ENCODE data around the gene AWAT2.

The AWAT2 gene

DNA sequence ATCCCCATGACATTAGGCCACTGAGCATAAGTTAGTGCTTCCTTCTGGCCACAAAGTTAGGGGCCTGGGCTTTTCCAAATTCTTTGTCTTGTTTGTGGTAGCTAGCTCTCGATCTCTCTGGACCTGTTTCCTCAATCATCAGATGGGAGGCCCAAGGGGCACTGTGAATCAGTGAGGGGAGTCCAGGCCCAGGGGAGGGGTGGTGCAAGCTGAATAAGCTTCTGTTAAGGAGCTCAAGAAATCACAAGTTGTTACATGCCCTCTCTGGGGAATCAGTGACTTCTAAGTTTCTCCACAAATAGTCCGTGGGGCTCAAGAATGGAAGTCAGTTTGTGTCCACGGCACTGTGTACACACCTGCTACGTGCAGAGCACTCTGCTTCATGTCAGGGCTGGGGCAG, 15.1 kb downstream of the AWAT2 start:
- no peaks in the 10 kb centered on the region for H3K36me3 ChIP-seq (ENCODE audit: control insufficient read depth, insufficient read depth, low read length)

DNA sequence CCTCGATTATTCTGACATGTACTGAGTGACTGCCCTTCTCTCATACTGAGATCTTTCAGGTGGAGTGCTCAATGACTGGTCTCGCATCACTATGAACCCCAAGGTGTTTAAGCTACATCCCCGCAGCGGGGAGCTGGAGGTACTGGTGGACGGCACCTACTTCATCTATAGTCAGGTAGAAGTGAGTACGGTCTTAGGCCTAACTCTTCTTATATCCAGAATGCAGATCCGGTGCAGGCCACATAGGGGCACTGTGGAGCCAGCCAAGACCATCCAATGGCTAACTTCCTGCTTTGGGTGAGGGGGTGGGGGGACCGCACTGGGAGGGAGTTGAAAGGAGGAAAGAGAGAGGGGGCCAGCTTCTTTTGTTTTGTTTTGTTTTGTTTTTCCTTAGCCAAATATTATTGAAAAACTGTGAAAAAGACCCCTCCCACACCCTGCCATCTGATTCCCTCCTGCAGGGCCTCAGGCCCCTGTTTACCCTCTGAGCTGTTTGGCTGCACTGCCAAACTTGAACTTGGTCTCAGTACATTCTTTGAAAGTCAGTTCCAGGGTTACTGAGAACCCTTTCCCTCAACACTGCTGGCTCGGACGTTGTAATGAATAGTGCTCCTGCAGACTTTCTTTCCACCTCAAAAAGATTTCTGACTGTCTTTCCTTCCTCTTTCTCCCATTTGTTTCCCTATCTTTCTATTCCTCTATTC, 16.2 kb downstream of the AWAT2 start:
- Histone ChIP-seq H3K9ac (ENCODE audit: low read length) (no peak overlapping the region), H3K27me3 (ENCODE audit: control insufficient read depth, insufficient read depth, low read length) (no peaks in the 10 kb centered on the region), H3K4me3 (ENCODE audit: low read length) (no peak overlapping the region)

More for the DNA sequence above, 15.1 kb downstream of the AWAT2 start:
- H3K27me3 ChIP-seq (ENCODE audit: control insufficient read depth, insufficient read depth, low read length), result no peaks in the 10 kb centered on the region
- H3K27ac ChIP-seq (ENCODE audit: low read depth, low read length), result no peak overlapping the region
- H3K4me3 ChIP-seq (ENCODE audit: low read length), result no peak overlapping the region
- no peak overlapping the region for H3K9ac ChIP-seq (ENCODE audit: low read length)
- no peaks in the 10 kb centered on the region for H3K4me1 ChIP-seq (ENCODE audit: control insufficient read depth, insufficient read depth, low read length)

DNA sequence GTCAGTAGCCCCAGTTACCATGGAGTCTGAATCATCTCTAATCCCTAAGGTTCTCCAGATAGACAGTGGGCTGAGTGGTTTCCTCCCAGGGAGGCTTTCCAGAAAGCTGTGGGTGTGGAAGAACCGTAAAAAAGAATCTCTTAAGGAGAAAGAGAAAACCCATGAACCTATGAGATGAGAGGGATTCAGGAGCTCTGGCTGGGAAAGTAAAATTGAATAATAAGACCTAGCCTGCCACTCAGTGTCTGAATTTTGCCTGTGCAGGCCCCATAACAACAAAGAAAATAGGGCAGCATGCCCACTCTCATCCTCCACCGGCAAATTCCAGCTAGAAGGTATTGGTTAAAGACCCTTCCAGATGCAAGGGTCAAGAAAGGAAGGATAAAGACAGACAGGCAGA, 16.9 kb downstream of the AWAT2 start:
- Histone ChIP-seq H3K27ac (ENCODE audit: low read depth, low read length) (no peak overlapping the region), H3K4me1 (ENCODE audit: control insufficient read depth, insufficient read depth, low read length) (no peaks in the 10 kb centered on the region), H3K4me3 (ENCODE audit: low read length) (no peak overlapping the region), H3K27me3 (ENCODE audit: control insufficient read depth, insufficient read depth, low read length) (no peaks in the 10 kb centered on the region), H3K9ac (ENCODE audit: low read length) (no peak overlapping the region), H3K36me3 (ENCODE audit: control insufficient read depth, insufficient read depth, low read length) (no peaks in the 10 kb centered on the region)

More for the DNA sequence above, 16.2 kb downstream of the AWAT2 start:
- Histone ChIP-seq H3K4me1 (ENCODE audit: control insufficient read depth, insufficient read depth, low read length) (no peaks in the 10 kb centered on the region), H3K27ac (ENCODE audit: low read depth, low read length) (no peak overlapping the region), H3K36me3 (ENCODE audit: control insufficient read depth, insufficient read depth, low read length) (no peaks in the 10 kb centered on the region)

DNA sequence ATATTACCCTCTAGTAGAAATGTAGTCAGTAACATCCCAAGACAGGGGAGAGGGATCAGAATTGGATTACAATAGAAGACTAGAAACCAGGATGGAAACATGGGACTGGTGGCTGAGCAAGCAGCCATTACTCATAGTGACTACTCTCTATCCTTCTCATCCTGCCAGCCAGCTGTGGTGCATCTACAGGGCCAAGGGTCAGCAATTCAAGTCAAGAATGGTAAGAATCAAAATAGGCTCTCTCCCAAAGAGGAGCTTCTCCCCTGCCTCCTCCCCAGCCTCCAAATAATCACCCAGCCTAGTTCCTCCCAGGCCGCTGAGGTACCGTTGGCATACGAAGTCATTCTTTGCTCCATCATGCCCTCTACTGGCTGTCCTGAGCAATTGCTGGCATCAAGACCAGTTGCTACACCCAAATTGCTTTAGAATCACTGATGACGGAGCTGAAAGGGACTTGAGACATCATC, 19.4 kb downstream of the AWAT2 start:
- Histone ChIP-seq H3K36me3 (ENCODE audit: control insufficient read depth, insufficient read depth, low read length) (no peaks in the 10 kb centered on the region), H3K4me1 (ENCODE audit: control insufficient read depth, insufficient read depth, low read length) (no peaks in the 10 kb centered on the region), H3K4me3 (ENCODE audit: low read length) (no peak overlapping the region), H3K9ac (ENCODE audit: low read length) (no peak overlapping the region), H3K27ac (ENCODE audit: low read depth, low read length) (no peak overlapping the region), H3K27me3 (ENCODE audit: control insufficient read depth, insufficient read depth, low read length) (no peaks in the 10 kb centered on the region)

DNA sequence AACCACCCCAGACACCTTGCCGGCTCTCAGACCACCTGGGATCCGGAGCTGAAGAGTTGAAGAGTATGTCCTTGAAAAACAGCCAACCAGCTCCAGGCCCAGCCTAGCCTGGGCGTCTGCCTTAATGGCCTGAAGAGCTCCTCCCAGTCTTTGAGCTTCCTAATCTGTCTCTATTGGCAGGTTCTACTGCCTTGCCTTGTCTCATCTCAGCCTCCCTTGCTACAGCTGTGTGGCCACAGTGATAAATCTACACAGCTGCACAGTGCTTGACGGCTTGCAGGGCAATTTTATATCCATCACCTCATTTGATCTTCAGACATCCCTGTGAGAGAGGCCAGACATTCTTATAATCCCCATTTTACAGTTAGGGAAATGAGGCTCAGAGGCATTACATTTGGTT, 19.9 kb downstream of the AWAT2 start:
- no peaks in the 10 kb centered on the region for H3K4me1 ChIP-seq (ENCODE audit: control insufficient read depth, insufficient read depth, low read length)
- no peaks in the 10 kb centered on the region for H3K27me3 ChIP-seq (ENCODE audit: control insufficient read depth, insufficient read depth, low read length)
- no peak overlapping the region for H3K27ac ChIP-seq (ENCODE audit: low read depth, low read length)
- H3K4me3 ChIP-seq (ENCODE audit: low read length), result no peak overlapping the region
- H3K36me3 ChIP-seq (ENCODE audit: control insufficient read depth, insufficient read depth, low read length), result no peaks in the 10 kb centered on the region
- no peak overlapping the region for H3K9ac ChIP-seq (ENCODE audit: low read length)

DNA sequence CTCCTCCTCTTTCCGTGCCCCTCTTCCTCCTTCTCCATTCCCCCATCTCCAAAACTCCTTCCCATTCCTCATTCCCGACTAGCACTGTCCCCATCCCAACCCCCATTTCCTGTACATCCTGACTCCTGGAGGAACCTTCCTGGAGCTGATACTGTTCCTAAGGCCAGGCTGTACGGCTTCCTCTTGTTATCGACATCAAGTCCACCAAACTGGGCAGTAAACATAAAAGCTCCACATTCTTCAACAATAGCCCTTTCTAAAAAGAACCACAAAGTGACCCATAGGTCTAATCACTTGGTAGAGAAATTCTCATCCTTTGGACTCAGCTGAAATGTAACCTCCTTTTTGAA, 22.9 kb downstream of the AWAT2 start:
- H3K27me3 ChIP-seq (ENCODE audit: control insufficient read depth, insufficient read depth, low read length), result no peaks in the 10 kb centered on the region
- H3K4me1 ChIP-seq (ENCODE audit: control insufficient read depth, insufficient read depth, low read length), result no peaks in the 10 kb centered on the region

DNA sequence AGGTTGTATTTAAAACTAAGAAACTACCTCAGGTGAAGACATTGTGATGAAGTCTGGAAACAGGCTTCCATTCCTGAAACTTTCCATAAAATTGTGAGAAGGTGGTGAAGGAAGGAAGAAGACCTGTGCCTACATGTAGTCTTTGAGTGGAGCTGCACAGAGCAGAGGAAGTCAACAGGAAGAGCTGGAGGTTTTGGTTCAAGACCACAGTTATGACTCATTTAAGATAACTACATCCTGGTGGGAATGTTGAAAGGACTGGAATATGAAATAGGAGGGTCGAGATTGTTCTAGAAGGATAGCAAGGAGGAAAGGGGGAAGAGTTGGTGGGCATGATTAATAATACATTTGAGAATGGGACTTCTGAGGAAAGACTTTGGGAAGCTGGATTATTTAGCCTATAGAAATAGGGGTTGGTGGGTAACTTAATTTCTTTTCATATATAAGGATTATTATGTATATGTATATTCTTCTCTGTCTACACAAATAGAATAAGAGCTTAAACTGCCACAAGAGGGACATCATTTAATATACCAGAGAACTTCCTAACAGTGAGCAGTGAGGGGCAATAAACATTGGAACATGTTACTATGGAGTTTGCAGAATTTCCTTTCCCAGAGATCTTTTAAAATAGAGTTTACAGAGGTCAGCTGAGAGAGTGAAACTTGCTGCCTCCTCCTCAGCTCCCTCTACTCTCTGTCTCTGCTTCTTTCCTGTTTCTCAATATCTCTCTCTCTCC, 23.5 kb downstream of the AWAT2 start:
- H3K4me1 ChIP-seq (ENCODE audit: control insufficient read depth, insufficient read depth, low read length), result no peaks in the 10 kb centered on the region
- H3K27me3 ChIP-seq (ENCODE audit: control insufficient read depth, insufficient read depth, low read length), result no peaks in the 10 kb centered on the region
- H3K9ac ChIP-seq (ENCODE audit: low read length), result no peak overlapping the region
- no peaks in the 10 kb centered on the region for H3K36me3 ChIP-seq (ENCODE audit: control insufficient read depth, insufficient read depth, low read length)
- H3K27ac ChIP-seq (ENCODE audit: low read depth, low read length), result no peak overlapping the region
- no peak overlapping the region for H3K4me3 ChIP-seq (ENCODE audit: low read length)

More for the DNA sequence above, 22.9 kb downstream of the AWAT2 start:
- H3K4me3 ChIP-seq (ENCODE audit: low read length), result no peak overlapping the region
- no peak overlapping the region for H3K9ac ChIP-seq (ENCODE audit: low read length)
- no peak overlapping the region for H3K27ac ChIP-seq (ENCODE audit: low read depth, low read length)
- H3K36me3 ChIP-seq (ENCODE audit: control insufficient read depth, insufficient read depth, low read length), result no peaks in the 10 kb centered on the region

DNA sequence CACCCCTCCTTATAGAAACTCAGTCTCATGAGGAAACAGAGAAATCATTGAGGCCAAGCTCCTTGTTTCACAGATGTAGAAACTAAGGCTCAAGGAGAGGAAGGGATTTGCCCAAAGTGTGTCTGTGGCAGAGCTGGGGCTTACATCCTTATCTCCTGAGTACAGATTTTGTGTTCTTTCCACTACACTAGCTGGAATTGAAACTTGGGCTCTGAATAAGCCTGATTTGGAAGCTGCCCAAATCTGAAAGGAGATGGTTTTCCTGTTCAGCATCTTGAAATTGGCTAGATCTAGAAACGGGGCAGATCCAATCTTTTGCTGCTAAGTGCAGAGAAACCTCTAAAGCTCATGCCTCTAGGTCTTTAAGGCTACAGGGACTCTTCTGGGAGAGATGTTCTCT, 24.3 kb downstream of the AWAT2 start:
- no peak overlapping the region for H3K27ac ChIP-seq (ENCODE audit: low read depth, low read length)
- H3K4me1 ChIP-seq (ENCODE audit: control insufficient read depth, insufficient read depth, low read length), result no peaks in the 10 kb centered on the region
- H3K4me3 ChIP-seq (ENCODE audit: low read length), result no peak overlapping the region
- no peaks in the 10 kb centered on the region for H3K27me3 ChIP-seq (ENCODE audit: control insufficient read depth, insufficient read depth, low read length)
- no peaks in the 10 kb centered on the region for H3K36me3 ChIP-seq (ENCODE audit: control insufficient read depth, insufficient read depth, low read length)
- H3K9ac ChIP-seq (ENCODE audit: low read length), result no peak overlapping the region

DNA sequence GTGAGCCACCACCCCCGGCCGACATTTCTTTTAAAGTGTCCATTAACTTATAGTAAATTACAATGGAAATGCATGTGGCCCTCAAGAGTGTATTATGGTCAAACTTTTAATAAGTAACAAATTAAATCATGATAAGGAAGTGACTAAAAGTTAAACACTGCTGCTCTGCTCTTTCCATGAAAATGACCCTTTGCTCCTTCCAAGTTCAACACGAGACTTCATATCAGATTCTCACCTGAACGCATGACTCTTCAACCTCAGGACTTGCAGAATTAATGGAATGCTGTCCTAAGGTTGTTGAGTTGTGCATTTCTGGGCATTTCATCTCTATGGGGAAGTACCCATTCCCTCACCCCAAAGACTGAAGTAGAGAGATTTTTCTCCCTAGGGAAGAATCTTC, 27.1 kb downstream of the AWAT2 start:
- Histone ChIP-seq H3K27me3 (ENCODE audit: control insufficient read depth, insufficient read depth, low read length) (no peaks in the 10 kb centered on the region), H3K27ac (ENCODE audit: low read depth, low read length) (no peak overlapping the region), H3K36me3 (ENCODE audit: control insufficient read depth, insufficient read depth, low read length) (no peaks in the 10 kb centered on the region), H3K4me3 (ENCODE audit: low read length) (no peak overlapping the region), H3K4me1 (ENCODE audit: control insufficient read depth, insufficient read depth, low read length) (no peaks in the 10 kb centered on the region), H3K9ac (ENCODE audit: low read length) (no peak overlapping the region)

DNA sequence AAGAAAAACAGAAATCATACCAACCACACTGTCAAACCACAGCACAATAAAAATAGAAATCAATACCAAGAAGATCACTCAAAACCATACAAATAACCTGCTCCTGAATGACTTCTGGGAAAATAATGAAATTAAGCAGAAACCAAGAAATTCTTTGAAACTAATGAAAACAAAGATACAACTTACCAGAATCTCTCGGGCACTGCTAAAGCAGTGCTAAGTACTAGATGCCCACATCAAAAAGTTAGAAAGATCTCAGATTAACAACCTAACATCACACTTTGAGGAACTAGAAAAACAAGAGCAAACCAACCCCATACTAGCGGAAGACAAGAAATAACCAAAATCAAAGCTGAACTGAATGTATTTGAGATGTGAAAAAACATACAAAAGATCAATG, 33.2 kb downstream of the AWAT2 start:
- Histone ChIP-seq H3K9ac (ENCODE audit: low read length) (no peak overlapping the region), H3K27me3 (ENCODE audit: control insufficient read depth, insufficient read depth, low read length) (peaks cover 2% of the 10 kb centered on the region), H3K4me3 (ENCODE audit: low read length) (no peak overlapping the region), H3K36me3 (ENCODE audit: control insufficient read depth, insufficient read depth, low read length) (no peaks in the 10 kb centered on the region), H3K4me1 (ENCODE audit: control insufficient read depth, insufficient read depth, low read length) (no peaks in the 10 kb centered on the region), H3K27ac (ENCODE audit: low read depth, low read length) (no peak overlapping the region)

DNA sequence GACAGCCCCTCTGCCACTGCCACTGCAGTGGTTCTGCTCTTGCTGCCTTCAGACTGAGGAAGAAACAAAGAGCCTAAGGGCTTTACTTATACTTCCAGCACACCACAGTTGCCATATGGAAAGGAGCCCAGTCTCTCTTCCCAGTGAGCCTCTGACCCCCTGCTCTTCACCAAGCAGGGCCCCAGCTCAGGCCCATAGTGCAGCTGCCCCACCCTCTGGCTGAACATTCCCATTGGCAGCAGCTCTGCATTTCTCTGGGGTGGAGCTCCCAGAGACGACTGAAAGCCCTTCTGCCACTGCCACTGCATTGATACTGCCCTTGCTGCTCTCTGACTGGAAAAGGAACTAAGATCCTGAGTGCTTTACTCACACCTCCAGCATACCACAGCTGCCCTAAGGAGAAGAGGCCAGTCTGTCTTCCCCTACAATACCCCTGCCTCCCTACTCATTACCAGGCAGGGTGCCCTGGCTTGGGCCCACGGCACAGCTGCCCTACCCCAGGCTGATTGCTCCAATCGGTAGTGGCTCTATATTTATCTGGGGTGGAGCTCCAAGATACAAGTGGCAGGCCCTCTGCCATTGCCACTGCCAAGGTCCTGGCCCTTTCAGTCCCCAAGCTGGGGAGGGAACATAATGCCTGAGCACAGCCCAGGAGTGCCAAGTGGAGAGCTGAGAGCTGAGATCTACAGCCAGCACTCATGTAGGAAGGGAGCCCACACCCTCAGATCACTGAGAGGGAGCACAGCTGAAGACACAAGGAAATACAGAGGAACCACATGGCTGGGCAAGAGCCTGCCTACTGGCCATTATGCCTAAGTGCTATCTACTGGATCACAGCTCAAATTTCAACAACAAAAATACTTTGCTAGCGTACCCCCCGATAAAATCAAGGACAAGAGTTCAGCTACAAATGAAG, 36.0 kb downstream of the AWAT2 start:
- Histone ChIP-seq H3K27me3 (ENCODE audit: control insufficient read depth, insufficient read depth, low read length) (peaks cover 2% of the 10 kb centered on the region), H3K9ac (ENCODE audit: low read length) (no peak overlapping the region), H3K27ac (ENCODE audit: low read depth, low read length) (no peak overlapping the region), H3K4me1 (ENCODE audit: control insufficient read depth, insufficient read depth, low read length) (no peaks in the 10 kb centered on the region), H3K4me3 (ENCODE audit: low read length) (no peak overlapping the region), H3K36me3 (ENCODE audit: control insufficient read depth, insufficient read depth, low read length) (no peaks in the 10 kb centered on the region)

DNA sequence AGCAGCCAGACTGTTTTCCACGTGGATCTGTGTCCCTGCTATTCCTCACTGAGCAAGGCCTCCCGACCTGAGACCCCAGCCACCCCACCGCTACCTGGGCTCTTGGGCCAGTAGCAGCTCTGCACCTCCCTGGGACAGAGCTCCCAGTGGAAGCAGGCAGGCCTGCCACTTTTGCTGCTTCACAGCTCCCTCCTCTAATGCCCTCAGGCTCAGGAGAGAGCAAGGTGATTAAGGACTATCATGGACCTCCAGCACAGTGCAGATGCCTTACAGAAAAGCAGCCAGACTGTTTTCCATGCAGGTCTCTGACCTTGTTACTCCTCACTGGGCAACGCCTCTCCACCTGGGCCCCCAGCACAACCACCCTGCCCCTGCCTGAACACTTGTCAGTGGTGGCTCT, 37.0 kb downstream of the AWAT2 start:
- no peak overlapping the region for H3K27ac ChIP-seq (ENCODE audit: low read depth, low read length)
- H3K36me3 ChIP-seq (ENCODE audit: control insufficient read depth, insufficient read depth, low read length), result no peaks in the 10 kb centered on the region
- no peak overlapping the region for H3K9ac ChIP-seq (ENCODE audit: low read length)
- H3K4me3 ChIP-seq (ENCODE audit: low read length), result no peak overlapping the region
- no peaks in the 10 kb centered on the region for H3K4me1 ChIP-seq (ENCODE audit: control insufficient read depth, insufficient read depth, low read length)
- H3K27me3 ChIP-seq (ENCODE audit: control insufficient read depth, insufficient read depth, low read length), result peaks cover 2% of the 10 kb centered on the region
